GM21515 (cell line): ENCODE data around the gene HOXA11.

Experiments used
- ATAC-seq: cut with Tn5 transposase; IDR thresholded peaks from one replicate; pipeline ENCODE4 v1.9.1; 2021; ENCODE audit not compliant: unreplicated experiment

Gene HOXA11

DNA sequence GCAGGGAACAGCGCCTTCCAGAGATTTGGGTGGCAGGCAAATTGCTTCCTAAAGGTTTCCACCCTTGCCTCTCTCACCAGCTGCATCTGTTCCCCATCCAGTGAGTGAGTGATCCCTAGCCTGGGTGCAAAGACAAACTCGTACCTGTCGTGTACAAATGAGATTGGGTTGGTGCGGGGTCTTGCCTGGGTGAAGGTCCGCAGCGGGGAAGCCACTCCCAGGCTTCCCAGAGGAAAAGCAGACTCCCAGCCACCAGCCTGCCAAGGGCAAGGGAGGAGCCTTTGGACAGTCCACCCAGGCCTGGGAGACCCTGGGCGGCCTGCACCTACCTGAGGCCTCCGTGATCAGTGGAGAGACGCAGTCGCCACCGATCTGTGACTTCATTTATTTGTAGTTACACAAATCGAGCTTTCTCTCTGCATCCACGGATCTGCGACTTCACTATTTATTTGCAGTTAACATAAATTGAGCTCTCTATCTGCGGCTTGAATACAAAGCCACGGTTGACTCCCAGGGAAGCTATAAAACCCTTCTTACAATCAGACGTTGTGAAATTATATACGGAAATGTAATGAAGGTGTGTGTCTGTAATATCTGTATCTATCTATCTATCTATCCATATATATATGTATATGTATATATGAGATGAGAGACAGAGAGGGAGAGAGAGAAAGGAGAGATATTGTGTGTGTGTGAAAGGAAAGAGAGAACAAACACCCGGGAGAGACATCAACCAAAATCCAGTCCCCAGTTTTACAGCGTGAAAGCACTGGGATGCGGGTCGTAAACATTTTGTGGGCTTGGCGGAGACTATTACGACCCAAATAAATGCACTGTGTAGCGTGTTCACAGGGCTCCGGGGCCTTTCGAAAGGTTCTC is 25.5 kb downstream of the HOXA11 start:
- no peak for ATAC-seq

DNA sequence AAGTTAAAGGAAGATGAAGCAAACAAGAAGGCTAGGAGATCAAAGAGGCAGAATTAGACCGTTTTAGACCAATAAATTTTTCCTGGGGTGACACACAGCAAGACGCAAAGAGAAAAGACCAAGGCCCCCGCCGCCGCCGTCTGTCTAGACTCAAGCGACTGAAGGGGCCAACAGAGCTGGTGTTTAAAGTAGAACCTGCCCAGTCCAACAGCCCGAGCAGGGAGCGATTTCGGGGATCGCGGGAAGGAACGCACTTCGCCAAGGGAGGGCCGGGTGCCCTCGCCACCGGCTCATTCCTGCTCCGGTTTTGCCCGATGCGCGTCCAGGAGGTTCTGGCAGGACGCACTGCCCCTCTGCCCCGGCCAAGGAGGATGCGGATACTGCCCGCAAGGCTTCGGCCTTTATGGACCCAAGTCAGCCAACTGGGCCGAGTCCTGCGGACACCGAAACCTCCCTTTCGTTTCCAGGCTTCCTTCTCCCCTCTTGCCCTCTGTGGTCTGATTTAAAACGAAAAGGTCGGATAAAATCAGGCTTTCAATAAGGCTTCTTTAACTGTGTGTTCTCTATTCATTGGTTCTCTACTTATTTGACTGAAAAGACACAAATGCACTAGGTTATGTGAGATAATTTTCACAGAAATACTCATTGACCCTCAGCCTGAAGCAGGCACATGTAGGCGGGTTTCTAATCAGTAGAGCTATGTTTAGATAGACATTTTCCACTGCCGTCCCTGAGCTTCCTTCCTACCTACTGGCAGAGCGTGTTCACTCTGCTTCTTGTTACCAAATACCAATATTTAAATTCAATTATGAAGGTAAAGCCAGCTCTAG is 26.4 kb downstream of the HOXA11 start:
- ATAC-seq, result no peak

DNA sequence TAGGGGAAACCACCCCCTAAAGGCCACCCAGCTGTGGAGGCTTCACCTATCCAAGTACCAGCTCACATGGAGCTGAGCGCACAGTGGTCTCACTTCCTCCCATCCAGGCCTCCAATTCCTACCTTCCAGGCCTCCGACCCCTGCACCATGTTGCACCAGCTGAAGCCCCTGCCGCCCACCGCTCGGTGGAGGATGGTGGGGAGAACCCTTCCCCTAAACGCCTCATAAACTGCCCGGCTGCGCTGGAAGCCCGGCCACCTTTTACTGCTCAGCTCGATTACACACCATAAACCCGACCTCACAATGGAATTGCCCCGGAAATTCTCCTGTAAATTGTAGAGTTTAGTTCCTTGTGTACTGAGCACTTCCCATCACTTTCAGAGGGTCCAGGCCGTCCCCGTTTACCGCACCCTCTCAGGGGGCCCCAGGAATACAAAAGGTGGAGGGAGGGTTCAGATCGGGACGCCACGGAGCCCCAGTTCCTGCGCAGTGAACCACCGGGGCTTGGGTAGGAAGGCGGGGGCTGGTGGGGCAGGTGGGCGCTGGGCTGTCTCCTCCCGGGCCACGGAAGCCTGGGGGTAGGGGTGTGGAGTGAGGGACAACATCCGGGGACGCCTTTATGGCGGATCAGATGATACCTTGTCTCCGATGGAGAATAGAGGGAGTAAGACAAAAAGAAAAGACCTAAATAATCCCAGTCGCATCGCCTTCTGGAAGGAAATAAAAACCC is 27.2 kb downstream of the HOXA11 start:
- no peak for ATAC-seq

DNA sequence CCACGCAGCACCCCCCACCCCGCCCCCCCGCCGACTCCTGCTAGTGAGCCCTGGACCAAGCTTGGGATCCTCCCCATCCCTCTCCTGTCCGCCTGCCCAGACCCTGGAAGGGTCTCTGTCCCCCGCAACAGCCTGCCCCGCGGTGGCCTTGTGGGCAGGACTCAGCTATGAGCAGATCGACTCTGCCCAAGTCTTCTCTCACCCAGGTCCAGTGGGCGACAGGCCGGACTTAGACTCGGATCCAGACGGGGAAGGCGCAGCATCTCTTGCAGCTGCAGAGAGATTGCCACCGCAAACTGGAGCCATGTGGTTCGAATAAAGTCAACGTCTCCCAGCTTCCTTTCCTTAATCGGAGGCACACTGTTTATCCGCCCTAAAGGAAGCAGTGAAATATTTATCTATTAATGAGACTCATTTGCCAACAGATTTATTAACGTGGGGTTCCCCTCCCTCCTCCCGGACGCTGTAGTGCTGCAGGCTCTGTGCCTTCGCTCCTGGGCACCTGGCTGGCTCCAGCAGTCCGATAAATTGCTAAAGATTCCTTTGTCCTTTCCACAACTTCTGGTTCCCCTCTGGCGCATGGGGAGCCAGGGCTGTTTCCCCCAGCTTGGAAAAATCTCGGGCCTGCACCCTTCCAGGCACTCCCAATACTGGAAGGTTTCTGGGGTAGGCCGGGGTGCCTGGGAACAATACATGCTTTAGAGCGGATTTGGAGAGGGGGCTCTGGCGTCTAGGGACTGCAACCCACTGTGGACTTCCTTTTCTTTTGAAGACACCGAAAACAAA is 27.9 kb downstream of the HOXA11 start:
- no peak for ATAC-seq

DNA sequence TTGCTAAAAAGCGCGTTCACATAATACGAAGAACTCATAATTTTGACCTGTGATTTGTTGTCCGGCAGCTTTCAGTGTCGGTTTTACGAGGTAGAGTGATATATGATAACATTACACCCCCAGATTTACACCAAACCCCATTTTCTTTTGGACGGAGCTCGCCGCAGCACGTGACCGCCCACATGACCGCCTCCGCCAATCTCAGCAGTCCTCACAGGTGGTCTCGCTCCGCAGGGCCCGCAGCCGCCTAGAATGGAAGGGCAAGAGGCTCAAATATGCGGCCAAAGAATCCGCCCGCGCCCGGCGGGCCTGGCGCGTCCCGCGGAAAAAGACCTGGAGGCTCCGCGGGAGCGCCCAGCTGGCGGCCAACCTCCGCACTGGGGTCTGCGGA is 28.5 kb downstream of the HOXA11 start, which contains the start of gene HOXA7:
TSS of gene HOXA7 (minus strand) at position 168 of the 391 bp plus-strand sequence. CDS start at position 38, 130 bp downstream.
- no peak for ATAC-seq

DNA sequence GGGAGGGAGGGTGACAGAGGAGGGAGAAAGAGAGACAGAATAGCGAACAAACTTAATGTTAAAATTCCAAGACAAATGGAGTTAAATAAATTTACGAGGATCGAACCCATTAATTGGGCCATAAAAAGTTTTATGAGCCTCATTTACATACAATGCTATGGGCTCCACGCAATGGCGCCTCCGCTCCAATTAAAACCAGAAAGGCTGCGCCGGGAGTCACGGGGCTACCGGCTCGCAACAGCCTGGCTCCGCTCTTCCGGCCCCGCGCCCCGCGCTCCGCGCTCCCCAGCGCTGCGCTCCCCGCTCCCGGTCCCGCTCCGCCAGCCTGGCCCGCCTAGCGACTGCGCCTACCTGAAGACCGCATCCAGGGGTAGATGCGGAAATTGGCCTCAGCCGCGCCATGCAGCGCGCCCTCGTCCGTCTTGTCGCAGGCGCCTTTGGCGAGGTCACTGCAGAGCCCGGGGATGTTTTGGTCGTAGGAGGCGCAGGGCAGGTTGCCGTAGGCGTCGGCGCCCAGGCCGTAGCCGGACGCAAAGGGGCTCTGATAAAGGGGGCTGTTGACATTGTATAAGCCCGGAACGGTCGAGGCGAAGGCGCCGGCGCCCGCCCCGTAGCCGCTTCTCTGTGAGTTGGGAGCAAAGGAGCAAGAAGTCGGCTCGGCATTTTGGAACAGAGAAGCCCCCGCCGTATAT is 29.1 kb downstream of the HOXA11 start:
- ATAC-seq, result no peak

DNA sequence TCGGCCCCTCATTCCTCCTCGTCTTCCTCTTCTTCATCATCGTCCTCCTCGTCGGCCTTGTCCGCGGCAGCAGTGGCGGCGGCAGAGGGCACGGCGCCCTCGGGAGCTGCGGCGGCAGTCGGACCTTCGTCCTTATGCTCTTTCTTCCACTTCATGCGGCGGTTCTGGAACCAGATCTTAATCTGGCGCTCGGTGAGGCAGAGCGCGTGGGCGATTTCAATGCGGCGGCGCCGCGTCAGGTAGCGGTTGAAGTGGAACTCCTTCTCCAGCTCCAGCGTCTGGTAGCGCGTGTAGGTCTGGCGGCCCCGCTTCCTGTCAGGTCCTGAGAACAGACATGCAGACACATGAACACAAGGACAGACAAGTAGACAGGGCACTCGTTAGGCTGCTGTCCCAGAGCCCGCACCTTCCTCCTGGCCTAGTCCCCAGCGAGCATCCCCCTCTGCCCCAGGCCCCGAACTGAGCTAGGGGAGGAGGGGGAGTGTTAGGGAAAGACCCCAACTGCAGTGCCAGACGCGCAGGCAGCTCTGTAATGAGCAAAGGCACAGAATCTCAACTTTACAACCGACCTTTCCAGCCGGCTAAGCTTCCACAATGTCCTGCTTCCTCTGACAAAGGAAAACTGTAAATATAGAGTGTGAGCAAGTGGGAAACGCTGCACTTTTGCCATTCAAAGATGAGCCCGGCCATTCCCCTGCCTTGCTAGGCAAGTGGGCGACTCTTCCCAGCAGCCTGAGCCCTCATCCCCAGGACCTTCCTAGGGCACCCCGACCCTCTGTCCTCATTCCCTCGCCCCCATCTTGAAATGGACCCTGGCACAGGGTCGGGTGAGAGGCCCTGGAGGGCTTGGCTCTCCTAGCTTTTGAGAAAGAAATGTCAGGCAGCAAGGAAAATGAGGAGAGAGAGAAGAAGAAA is 29.9 kb downstream of the HOXA11 start:
- ATAC-seq, result no peak

DNA sequence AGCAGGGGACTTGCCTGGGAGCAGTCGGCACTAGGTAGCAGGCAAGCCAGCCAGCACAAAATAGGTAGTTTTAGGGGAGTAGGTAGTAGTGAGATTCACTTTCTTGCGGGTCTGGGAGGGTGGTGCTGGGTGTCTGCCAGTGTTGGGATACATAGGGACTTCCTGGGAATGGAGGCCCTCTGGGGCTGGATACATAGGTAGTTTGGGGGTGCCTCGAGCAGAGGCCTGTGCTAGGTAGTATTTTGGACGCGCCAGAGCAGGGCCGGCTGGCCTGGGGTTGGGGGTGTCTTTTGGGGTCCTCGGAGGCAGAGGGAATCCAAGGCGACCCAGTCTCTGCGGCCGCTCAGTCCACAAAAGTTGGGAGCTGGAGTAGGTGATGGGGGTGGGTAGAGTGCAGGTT is 30.7 kb downstream of the HOXA11 start:
- no peak for ATAC-seq

DNA sequence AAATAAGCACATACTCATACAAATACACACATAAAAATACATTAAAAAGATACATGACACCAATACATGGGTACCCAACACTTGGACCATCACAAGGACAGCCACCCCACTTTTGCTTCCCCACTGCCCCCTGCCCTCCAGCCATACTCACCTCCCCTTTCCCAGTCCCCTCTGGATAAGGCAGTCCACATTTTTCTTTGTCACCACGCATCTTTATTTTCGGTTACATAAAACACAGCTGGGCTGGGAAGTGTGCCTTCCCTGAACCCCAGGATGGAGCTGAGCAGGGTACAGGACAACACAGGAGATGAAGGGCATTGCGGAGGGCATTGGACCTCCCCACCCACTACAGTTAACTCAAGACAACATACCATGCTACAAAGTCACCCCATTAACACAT is 31.5 kb downstream of the HOXA11 start:
- ATAC-seq, result no peak

DNA sequence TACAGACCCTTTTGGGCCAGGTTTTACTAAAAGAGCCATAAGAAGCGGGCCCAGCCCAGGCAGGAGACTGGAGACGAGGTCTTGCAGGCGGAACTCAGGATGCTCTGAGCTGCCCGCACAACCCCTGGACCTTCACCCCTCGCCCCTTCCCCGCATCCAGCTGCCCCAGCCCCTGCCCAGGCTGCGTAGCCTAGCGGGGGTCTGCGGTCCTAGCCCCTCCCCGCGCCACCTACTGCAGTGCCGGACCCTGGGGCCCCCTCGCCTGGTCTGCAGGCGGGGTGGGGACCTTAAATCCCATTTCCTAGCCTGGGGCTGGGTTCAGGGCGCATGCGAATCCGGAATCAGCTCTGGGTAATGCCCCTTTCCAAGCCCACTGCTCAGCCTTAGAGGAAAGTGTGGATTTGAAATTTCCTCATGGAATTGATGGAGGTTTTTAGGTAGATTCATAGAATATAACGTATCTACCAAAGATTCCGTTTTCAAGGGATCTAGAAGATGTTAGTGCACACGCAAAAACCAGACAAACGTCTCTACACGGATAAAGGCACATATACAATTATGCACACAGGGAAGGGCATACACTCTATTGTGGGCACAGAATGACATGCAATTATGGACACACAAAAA is 32.1 kb downstream of the HOXA11 start:
- no peak for ATAC-seq

DNA sequence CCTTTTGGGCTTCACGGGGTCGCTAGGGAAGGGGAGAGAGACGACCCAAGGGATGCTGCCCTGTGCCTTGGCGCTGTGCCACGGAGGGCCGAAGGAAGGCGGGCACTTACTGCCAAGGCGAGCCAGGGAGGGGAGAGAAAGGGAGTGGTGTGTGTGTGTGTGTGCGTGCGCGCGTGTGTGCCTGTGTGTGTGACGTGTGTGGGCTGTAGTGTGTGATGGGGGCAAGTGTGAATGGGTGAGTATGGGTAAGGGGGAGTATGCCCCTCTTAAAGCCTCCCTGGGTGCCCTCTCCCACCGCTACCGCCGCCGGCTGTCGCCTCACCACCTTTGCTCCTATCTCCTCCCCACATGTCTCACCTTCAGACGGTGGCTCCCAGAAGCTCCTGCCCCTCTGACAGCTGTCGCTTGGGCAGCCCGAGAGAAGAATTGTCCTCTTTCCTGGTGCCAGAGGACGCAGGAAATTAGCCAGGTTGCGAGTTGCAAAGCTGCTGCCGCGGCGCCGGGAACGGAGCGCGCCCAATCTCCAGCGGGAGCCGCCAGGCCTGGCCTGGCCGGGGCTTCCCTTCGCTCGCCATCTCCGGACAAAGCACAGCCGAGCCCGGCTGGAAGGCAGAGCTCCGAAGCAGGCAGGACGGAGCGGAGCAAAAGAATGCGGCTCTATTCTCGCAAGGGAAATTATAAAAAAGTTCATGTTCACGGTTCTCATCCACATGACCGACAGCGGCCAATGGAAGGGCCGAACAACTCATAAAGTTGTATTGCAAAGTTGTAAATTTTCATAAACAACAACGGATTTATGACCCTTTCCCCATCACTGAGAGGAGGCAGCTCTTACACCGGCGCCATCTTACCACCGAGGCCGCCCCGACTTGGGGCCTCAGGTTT is 32.9 kb downstream of the HOXA11 start, which contains the start of gene HOXA3:
TSS of gene HOXA3 (minus strand) at position 653 of the 885 bp plus-strand sequence. CDS start 41,943 bp downstream, outside the sequence.
- ATAC-seq, result no peak

DNA sequence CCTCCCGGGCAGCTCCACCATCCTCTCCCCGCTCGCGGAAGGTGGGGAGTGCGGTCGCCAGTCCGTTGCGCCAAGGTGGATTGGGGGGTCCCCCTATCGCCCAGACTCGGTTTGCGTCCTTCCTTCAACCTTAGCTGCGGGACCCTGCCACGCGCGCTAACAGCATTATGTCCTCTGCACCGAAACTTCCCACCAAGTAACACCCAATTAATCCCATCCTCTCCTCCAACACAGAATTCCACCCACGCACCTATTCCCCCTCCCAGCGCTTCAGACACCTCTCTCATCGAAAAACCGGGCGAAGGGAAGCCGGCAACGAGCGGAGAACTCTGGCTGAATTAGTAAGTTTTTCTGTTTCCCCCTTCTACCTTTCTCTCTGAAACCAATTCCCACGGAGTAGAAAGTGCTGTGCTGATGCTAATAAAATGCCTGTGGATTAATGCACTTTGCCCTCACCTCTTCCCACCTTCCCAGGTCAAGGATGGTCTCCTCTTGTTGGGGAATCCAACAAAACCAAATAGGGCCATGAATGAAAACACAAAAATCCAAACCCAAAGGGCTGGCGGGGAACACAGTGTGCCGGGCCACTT is 33.6 kb downstream of the HOXA11 start:
- no peak for ATAC-seq

DNA sequence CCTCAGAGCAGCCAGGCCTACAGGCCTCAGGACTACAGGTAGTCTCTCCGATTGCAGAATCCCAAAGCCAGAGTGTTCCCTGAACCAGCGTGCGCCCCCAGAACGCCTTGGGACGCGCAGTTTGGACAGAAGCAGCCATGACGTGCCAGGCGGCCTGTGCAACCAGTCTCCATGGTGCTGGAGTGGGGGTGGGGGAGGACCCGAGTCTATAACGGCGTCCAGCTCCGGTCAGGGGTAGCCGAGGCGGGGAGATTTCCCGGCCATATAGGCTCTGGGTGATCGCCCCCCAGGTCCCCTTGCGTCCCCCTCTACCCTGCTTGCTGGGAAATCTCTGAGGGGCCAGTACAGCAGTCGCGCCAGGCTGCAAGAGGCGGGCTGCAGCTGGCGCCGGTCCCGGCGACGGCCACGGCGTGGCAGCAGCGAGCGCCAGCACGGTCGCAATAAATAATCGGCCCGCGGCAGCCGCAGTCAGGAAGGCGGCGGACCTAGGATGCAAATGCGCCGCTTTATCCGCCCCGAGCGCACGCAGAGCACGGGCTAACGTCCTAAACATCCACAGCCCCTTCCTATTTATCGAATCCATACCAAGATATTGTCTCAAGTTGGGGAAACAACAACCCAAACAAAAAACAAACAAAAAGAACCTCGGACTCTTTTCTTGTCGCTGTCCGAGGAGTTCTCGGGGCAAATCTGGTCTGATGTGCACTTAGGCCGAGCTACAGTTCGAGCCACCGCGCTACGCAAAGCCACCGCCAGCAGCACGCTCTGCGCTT is 34.3 kb downstream of the HOXA11 start:
- ATAC-seq, result peak; percentile 78

DNA sequence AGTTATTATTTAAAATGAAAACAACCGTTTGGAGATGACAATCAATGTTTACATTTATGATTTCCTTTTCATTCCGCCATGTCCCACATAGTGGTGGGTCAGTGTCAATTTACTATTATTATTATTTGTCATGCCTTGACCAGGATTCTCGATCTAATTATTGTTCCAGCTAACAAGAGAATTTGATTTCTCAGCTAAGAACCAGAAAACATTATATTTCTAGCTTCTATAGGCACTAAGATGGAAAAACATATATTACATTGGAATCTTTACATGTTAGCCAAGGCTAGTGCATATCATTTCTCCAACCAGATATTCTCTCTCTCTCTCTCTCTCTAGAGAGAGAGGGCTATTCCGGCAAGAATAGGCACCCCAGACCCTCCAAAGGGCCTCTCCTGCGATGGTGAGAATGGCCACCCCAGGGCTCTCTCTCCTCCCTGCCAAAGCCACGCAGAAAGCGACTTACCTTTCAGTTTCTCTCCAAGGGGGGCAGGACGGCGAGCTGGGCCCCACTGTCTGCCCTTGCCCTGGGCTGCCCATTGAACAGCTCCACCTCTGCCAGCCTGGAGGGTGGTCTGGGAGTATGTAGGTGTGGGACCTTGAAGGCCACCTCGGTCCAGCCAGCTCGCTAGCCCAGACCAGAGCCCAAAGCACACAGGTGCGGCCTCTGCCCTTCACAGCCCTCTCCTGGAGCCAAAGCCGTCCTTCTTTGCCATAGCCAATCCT is 35.0 kb downstream of the HOXA11 start:
- no peak for ATAC-seq
